NK-92 (cell line): ENCODE data around the gene GSTT4.
"Not testable (repeated sequence)": the region's sequence is repeated elsewhere in the genome, so short reads cannot be mapped to it uniquely, and the experiment has no call there.

Experiments
- DNase-seq: peaks from one replicate; lab custom pipeline; 2025; ENCODE audit not compliant: unreplicated experiment; lab: John Stamatoyannopoulos, UW

The GSTT4 gene

GRCh38 chr22:24005201-24005600 lies at the start of gene GSTT4:
Gene GSTT4 (minus strand): TSS chr22:24005453. CDS start chr22:24005356, 97 bp downstream.
- DNase-seq: no peak

- DNase-seq: no peak
These were observed 49.1 kb upstream of the GSTT4 start for GRCh38 chr22:24054356-24054755.

- no peak for DNase-seq
These were observed 48.4 kb upstream of the GSTT4 start for GRCh38 chr22:24053481-24054226.

- no peak for DNase-seq
These were observed 46.3 kb upstream of the GSTT4 start for GRCh38 chr22:24051568-24051967.

- DNase-seq: no peak
These were observed 45.8 kb upstream of the GSTT4 start for GRCh38 chr22:24051028-24051427.

- DNase-seq: no peak
These were observed 44.7 kb upstream of the GSTT4 start for GRCh38 chr22:24049978-24050377.

GRCh38 chr22:24049211-24049610 lies 44.0 kb upstream of the GSTT4 start:
- no peak for DNase-seq

- DNase-seq: no peak
These were observed 40.8 kb upstream of the GSTT4 start for GRCh38 chr22:24046024-24046423.

GRCh38 chr22:24043958-24044357 lies 38.7 kb upstream of the GSTT4 start:
- no peak for DNase-seq

GRCh38 chr22:24043465-24043864 lies 38.2 kb upstream of the GSTT4 start:
- DNase-seq: not testable (repeated sequence)

GRCh38 chr22:24040946-24041345 lies 35.7 kb upstream of the GSTT4 start:
- no peak for DNase-seq

GRCh38 chr22:24039046-24039445 lies 33.8 kb upstream of the GSTT4 start:
- DNase-seq: no peak

- no peak for DNase-seq
These were observed 32.9 kb upstream of the GSTT4 start for GRCh38 chr22:24037851-24038765.

GRCh38 chr22:24035296-24035695 lies 30.0 kb upstream of the GSTT4 start:
- DNase-seq: no peak

- no peak for DNase-seq
These were observed 28.5 kb upstream of the GSTT4 start for GRCh38 chr22:24033731-24034130.

- no peak for DNase-seq
These were observed 25.0 kb upstream of the GSTT4 start for GRCh38 chr22:24030186-24030702.

- DNase-seq: no peak
These were observed 24.1 kb upstream of the GSTT4 start for GRCh38 chr22:24029304-24029703.

GRCh38 chr22:24028533-24028932 lies 23.3 kb upstream of the GSTT4 start:
- DNase-seq: no peak

GRCh38 chr22:24027991-24028390 lies 22.7 kb upstream of the GSTT4 start:
- no peak for DNase-seq

- no peak for DNase-seq
These were observed 22.2 kb upstream of the GSTT4 start for GRCh38 chr22:24027389-24027975.

GRCh38 chr22:24026733-24027132 lies 21.5 kb upstream of the GSTT4 start:
- no peak for DNase-seq
